ENCODE data around the gene ABCG2. TPM values are rescaled to one million over a fixed set of nuclear protein-coding genes. Genes with fewer than 3 reads are reported as not detected.

The ABCG2 gene
- total RNA-seq, 4 donors from 2014 or later, result 17.3 to 272 (median 125) TPM

GRCh38 chr4:88178626-88179231 is 20.3 kb upstream of the ABCG2 start:
- peaks cover 0 to 7% (median 0%) of the 10 kb centered on the region in 4 donors for H3K4me1 ChIP-seq
- H3K27ac ChIP-seq, result peak overlapping the region in 2 of 4 donors; percentile 36 to 52
- no peaks in the 10 kb centered on the region for H3K27me3 ChIP-seq
- H3K36me3 ChIP-seq, result no peaks in the 10 kb centered on the region
- no peak overlapping the region for H3K4me3 ChIP-seq
- no peak for TF ChIP-seq POLR2A (IDR thresholded peaks at IDR 0.05)
- TF ChIP-seq, protein P1, sequence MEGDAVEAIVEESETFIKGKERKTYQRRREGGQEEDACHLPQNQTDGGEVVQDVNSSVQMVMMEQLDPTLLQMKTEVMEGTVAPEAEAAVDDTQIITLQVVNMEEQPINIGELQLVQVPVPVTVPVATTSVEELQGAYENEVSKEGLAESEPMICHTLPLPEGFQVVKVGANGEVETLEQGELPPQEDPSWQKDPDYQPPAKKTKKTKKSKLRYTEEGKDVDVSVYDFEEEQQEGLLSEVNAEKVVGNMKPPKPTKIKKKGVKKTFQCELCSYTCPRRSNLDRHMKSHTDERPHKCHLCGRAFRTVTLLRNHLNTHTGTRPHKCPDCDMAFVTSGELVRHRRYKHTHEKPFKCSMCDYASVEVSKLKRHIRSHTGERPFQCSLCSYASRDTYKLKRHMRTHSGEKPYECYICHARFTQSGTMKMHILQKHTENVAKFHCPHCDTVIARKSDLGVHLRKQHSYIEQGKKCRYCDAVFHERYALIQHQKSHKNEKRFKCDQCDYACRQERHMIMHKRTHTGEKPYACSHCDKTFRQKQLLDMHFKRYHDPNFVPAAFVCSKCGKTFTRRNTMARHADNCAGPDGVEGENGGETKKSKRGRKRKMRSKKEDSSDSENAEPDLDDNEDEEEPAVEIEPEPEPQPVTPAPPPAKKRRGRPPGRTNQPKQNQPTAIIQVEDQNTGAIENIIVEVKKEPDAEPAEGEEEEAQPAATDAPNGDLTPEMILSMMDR (IDR thresholded peaks at IDR 0.05), result no peak
- H3K9me3 ChIP-seq, result no peaks in the 10 kb centered on the region
- DNase-seq, result peak in 1 of 3 donors; percentile 51

GRCh38 chr4:88177983-88178625 is 19.7 kb upstream of the ABCG2 start:
- H3K9me3 ChIP-seq, result no peaks in the 10 kb centered on the region
- H3K27ac ChIP-seq, result peak overlapping the region in 2 of 4 donors; percentile 36 to 52
- H3K27me3 ChIP-seq, result no peaks in the 10 kb centered on the region
- DNase-seq, result peak in 1 of 3 donors; percentile 65
- H3K36me3 ChIP-seq, result no peaks in the 10 kb centered on the region
- TF ChIP-seq POLR2A (IDR thresholded peaks at IDR 0.05), result no peak
- TF ChIP-seq, protein P1 (IDR thresholded peaks at IDR 0.05), result no peak
- no peak overlapping the region for H3K4me3 ChIP-seq
- H3K4me1 ChIP-seq, result peaks cover 0 to 7% (median 0%) of the 10 kb centered on the region in 4 donors

GRCh38 chr4:88172987-88173386 is 14.5 kb upstream of the ABCG2 start:
- Histone ChIP-seq H3K27ac (no peak overlapping the region), H3K27me3 (no peaks in the 10 kb centered on the region), H3K4me1 (peaks cover 0 to 11% (median 0%) of the 10 kb centered on the region in 4 donors), H3K4me3 (no peak overlapping the region), H3K36me3 (no peaks in the 10 kb centered on the region), H3K9me3 (no peaks in the 10 kb centered on the region)
- TF ChIP-seq, protein P1 (IDR thresholded peaks at IDR 0.05), result no peak
- TF ChIP-seq POLR2A (IDR thresholded peaks at IDR 0.05), result no peak
- no peak for DNase-seq

- no peaks in the 10 kb centered on the region for H3K9me3 ChIP-seq
- H3K4me3 ChIP-seq, result no peak overlapping the region
- no peak for TF ChIP-seq POLR2A (IDR thresholded peaks at IDR 0.05)
- TF ChIP-seq, protein P1 (IDR thresholded peaks at IDR 0.05), result no peak
- H3K27ac ChIP-seq, result no peak overlapping the region
- peaks cover 0 to 11% (median 0%) of the 10 kb centered on the region in 4 donors for H3K4me1 ChIP-seq
- no peak for DNase-seq
- no peaks in the 10 kb centered on the region for H3K27me3 ChIP-seq
- H3K36me3 ChIP-seq, result no peaks in the 10 kb centered on the region
Observed at GRCh38 chr4:88171206-88171605, 12.8 kb upstream of the ABCG2 start.

- no peaks in the 10 kb centered on the region for H3K9me3 ChIP-seq
- no peak overlapping the region for H3K27ac ChIP-seq
- TF ChIP-seq POLR2A (IDR thresholded peaks at IDR 0.05), result no peak
- TF ChIP-seq, protein P1 (IDR thresholded peaks at IDR 0.05), result no peak
- DNase-seq, result no peak
- H3K27me3 ChIP-seq, result no peaks in the 10 kb centered on the region
- peaks cover 0 to 11% (median 0%) of the 10 kb centered on the region in 4 donors for H3K4me1 ChIP-seq
- H3K36me3 ChIP-seq, result no peaks in the 10 kb centered on the region
- H3K4me3 ChIP-seq, result no peak overlapping the region
Observed at GRCh38 chr4:88169298-88169697, 10.9 kb upstream of the ABCG2 start.

Measured in Peyer's patch (tissue), 4 donors.